Measurements from ENCODE around the gene TFAP2A.
A peak's percentile ranks its signal among the peaks of the same experiment; 100 is the strongest.

TFAP2A gene

DNA sequence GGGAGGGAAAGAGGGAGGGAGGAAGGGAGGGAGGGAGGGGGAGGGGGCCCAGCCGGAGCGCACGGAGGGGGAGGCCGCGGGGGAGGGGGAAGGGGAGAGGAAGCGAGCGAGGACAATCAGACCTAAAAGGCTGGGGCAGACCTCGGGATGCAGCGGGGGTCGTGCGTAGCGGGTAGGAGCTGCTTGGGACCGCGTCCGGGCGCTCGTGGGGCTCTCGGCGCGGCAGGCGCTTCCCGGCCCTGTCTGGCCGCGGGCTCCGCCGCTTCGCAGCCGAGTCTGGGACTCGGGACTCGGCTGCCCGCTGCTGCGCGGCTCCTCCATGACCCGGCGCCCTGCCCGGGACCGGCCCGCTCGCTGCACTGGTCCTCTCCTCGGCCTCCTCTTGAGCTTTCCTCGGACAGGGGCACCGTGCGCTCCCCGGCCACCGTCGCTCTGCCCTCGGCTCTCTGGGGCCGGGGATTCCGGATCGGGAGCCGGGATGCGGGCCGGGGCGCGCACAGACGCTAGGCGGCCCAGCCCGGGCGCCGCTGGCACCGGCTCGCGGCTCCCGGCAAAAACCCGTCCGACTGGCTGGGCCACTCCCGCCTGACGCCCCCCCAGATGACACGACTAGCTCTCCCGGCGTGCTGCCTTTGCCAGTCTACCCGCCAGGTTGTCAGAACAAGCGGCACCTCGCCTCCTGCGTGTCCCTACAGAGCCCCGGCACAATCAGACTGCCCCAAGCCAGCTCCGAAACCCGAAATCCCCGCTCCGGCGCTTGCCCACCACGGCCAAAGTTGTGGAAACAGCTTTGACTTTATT is 2.2 kb downstream of the TFAP2A start:
- DNase-seq: peak; percentile 77

DNA sequence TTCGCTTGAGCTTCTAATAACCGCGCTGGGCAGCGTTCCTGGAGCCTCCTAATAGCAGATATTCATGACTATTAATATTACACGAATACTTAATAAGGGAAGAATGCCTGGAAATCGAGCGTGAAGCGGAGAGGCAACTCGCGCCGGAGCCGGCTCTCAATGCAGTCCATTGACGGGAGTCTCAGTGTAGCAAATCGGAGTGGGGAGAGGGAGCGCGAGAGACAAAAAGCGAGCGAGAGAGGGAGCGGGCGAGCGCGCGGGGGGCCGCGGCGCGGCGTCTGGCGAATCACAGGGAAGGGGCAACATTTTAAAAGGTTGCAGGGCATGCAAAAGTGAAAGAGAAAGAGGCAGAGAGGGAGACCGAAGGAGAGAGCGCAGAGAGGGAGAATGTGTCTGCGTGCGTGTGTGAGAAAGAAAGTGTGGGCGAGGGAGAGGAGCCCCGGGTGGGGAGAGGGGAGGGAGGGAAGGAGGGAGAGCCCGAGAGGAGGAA is 2.9 kb downstream of the TFAP2A start:
- DNase-seq: peak; percentile 77

DNA sequence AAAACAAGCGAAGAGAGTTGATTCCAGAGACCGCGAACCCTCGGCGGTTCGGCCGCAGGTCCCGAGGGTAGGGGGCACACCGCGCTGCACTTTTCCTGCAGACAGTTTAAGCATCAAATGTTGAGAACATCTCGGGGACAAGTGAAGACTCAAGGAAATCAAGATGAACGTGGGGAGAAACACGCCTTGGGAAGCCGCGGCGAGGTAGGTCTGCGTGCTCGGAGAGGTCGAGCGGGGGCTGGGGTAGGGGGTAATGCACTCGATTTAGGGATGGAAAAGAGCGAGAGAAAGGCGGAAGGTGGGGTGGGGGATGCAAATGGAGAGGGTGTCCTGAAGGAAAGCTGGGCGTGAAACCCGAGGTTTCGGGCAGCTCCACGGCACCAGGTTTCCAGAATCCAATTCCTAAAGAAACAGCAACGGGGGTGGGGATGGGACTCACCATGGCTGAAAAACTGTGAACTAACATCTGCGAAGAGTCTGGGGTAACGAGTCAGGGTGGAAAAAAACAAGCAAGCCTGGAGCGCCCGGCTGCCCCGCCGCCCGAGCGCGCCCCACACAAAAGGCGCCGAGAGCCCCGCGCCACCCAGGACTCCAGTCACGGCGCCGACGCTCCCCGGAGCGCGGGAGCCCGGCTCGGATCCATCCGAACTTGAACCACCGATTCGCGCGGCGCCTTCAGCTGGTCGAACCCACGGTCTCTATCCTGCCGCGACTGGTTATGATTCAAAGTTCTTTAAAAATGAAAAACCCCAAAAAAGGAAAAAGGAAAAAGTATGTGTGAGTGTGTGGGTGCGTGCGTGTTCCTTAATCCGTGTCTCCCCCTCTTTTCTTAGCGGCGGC is 3.5 kb downstream of the TFAP2A start:
- no peak for DNase-seq

DNA sequence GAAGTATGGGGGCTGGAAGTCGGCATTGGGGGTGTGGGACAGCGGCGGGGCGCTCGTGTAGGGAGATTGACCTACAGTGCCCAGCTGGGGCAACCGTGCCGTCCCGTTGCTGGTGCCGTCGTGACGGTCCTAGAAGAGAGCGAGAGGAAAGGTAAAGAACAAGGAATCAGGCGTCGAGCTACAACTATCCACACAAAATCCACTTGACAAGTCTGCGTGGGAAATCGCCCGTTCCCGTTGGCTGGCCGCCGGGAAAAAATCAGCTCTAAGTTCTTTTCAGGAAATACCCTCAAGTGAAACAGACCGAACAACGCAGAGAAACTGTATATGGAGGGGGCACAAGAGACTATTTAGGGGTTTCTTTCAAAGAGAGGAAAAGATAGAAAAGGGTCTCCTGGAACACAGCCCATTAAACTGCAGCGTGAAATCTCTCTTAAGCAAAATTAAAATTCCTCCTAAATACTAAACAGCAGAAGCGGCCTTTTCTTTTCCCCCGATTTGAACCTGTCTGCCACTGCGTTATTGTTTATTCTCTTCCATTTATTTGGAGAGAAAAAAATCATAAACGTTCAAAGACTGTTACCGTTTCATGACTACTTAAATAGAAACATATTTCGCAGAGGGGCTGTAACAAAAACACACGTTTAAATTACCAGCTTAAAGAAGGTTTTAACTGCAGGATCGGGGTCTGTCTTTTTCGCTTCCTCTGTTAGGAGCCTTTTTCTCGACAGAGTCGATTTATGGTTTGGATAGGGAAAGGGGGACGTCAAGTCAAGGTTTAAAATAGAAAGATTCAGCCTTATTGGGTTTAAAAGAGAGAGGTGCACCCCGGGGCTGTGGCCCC is 4.4 kb downstream of the TFAP2A start:
- no peak for DNase-seq

DNA sequence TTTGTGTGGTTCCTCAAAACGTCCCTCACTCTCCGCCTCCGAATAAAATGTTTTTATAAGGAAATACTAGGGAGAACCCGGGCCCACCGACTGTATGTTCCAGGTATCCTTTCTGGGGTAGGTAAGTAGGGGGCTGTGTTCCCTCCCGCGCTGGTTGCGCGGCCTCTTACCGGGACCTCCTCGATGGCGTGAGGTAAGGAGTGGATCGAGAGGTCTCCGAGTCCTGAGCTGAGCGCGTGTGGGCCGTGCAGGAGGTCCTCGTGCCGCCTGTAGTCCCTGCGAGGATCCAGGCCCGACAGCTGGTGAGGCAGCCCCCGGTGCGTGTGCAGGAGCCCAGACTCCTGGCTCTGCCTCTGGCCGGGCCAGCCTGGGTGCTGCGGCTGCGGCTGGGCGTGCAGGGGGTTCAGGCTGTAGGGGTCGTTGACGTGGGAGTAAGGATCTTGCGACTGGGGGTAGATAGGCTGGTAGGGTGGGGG is 5.1 kb downstream of the TFAP2A start:
- no peak for DNase-seq

DNA sequence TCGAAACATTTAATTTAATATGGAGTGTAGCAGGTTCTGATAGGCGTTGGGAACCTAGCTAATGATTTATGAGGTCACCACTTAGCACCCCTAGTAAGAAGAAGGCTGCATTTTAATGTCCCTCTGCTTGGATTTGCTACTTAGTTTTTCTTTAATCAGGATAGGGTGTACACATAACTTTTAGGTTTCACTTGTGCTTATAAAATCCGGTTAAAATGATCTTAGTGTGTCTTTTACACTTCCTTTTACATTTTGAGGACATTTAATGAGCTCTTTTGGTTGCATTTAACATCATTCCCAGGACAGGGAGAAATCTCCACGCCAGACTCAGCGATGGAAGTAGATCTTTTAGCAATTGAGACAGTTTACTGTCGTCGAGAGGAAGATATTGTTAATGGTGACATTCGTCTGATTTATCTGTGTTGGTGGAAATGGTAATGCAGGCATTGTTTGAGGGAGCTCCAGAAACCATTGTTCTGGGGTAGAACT is 5.6 kb downstream of the TFAP2A start:
- no peak for DNase-seq

DNA sequence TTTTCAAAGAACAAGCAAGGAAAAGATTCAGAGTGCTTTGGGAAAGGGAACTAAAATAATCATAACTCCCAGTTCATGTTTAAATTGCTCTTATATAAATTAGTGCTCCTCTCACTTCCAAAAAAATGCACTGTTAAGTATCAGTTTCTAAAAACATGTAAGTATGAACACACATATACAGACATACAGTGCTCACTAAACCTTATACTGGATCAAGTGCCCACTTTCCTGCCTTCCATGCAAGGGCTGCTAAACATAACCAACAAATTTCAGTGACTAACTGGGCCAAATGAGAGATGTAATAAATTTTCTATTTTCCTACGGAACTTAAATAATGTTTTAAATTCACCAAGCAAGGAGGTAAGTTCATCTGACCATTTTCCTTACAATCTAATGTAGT is 6.4 kb downstream of the TFAP2A start:
- DNase-seq: no peak

DNA sequence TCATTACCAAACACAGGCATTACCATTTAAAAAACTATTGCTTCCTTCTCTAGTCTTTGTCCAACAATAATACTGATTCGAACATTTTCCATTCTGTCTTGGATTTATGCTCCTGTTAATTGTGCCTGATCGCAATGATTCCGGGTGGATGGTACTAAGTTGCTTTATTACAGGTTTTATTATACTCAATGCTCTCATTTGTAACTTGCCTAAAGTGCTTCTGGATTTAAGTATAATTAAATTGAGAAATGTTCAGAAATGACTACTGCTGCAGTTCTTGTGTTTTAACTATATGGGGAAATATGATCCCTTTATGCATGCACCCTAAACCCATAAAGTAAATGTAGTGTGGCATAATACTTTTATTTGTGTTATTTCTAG is 7.2 kb downstream of the TFAP2A start:
- DNase-seq: no peak

DNA sequence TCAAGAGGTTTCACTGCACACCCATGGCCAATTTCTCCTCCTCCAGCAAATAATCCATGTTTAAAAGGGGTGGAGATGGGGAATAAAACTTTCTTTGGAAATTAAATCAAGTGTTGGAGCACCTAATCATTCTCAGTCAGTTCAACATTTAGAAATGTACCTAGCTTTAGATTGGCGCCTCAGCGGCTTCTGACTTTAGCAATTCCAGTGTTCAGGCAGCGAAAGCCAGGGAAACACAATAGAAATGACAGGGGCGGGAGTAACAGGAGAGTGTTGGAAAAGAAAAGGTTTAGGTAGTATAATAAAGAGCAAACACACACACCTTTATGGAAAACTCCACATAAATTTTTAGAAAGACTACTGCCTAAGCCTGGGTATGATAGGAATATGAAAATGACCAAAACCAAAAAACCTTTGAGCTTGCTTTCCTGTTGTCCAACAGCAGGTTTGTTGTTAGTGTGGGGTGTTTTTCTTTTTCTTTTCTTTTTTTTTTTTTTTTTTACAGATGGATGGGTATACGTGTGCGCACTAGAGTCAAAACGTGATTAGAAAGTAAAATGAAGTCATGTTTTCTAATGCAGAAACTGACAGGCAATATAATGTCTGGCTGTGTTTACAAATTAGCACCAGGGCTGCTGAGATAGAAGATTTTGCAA is 7.7 kb downstream of the TFAP2A start:
- DNase-seq: no peak

DNA sequence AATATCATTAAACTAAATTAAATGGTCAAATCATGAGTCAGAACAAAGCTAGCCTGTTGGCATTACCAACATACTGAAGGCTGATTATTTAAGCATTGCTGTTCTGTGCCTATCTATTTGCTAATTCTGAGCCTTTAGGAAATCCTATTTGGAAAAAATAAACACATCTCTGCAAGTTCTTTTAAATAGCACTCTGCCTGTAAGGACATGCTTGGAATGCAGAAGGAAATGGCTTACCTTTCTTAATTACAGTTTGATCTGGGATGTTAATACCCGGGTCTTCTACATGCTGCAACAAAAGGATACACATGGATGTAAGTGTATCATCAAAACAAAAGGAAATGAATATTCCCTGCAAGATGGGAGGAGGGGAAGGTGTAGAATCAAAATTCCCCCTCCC is 8.3 kb downstream of the TFAP2A start:
- DNase-seq: no peak

DNA sequence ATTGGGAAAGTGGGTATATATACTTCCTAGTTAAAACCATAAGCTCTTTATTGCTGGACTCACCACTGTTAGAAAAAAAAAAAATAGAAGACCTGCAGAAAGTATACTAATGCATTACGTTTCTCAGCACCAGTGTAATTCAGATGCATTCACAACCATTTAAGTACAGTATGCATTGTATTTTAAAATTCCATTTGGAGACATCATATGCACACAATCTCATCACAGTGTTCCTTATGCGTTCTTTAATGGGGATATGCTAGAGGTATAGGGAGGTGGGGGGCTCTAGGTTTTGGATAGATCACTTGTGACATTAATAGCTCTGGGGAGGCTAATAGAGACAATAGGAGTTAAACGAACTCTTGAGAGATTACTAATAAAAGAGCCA is 9.4 kb downstream of the TFAP2A start:
- DNase-seq: no peak

DNA sequence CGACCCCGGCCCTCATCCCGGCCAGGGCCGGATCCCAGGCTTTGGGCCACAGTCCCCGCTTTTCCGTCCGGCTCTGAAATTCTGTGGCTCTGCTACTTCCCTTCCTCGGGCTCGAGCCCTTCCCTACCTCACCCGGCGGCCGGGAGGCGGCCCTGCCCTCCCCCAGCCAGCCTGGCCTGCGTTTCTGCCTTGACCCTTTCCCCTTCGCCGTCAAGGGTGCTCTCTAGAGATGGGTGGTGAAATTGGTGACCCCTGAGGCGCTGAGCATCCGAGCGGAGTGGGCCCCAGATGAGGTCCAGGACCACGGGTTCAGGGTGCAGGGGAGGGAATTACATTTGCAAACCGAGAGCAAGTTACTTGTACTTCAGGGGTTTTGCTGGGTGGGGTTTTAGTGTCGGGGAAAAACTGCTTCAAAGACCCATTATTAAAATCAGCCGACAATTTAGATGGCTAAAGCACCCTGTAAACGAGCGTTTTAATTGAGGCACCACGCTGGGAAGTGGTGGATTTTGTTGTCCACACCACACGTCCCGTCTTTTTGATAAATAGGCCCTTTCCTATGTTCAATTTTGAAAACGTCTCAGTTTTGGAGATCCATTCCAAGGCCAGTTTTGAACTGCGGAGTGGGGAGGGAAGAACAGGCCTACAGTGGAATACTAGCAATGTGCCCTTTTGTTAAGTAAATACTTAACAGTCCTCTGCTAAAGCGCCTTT is 9.9 kb downstream of the TFAP2A start:
- DNase-seq: no peak

DNA sequence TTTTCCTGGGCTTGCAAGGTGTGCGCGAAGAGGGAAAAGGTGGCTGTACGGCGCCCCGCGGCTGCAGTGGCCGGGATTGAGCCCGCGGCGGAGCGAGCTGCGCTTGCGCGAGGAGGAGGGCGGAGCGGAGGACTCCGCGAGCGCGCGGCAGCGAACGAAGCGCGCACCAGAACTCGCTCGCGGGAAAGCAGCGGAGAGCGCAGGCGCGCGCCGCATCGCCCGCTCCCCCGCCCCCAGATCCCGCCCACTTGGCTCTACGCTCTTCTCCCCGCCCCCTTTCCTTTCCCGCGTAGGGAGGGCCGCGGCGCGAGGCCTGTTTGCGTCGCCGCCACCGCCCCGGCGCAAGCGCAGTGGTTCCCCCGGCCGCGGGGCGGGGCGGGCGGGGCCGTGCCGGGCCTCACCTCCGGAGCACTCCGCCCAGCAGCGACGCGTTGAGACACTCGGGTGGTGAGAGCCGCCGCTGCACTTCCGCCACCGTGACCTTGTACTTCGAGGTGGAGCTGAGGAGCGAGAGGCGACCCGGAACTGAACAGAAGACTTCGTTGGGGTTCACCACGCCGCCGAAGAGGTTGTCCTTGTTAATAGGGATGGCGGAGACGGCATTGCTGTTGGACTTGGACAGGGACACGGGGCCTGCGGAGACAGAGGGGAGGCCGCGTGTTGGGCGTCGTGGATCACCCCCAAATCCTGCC is 10.6 kb downstream of the TFAP2A start:
- peak; percentile 90 for DNase-seq

DNA sequence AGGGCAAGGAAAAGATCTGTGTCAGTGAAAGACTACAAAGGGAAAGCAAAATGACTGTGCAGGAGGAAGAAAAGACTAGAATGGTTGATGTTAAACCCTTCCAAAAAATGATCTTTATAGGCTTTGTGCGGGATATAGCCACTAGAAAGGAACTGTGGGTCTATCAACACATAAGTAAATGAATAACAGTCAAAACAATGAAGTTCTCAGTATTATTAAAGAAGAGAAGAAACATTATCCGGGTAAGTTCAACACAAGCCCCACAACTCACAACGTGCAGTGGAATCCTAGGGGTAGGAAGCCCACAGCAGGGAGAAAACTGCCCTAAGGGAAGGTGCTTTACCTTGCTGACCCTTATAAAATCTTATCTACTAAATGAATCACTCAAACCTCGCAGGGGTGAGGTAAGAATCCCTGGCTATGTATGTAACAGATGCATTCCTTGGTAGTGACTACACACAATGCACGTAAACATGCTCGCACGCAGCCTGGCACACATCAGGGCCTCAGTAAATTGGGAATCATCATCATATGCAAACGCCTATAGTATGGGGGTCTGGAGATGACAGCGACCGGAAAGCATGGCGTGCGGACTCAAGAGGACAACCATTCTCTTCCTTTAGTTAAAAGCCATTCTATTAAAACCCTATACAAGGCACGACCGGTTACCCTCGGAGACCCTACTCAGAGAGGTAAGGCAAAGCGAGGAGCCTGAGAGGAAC is 11.3 kb downstream of the TFAP2A start:
- peak; percentile 74 for DNase-seq

DNA sequence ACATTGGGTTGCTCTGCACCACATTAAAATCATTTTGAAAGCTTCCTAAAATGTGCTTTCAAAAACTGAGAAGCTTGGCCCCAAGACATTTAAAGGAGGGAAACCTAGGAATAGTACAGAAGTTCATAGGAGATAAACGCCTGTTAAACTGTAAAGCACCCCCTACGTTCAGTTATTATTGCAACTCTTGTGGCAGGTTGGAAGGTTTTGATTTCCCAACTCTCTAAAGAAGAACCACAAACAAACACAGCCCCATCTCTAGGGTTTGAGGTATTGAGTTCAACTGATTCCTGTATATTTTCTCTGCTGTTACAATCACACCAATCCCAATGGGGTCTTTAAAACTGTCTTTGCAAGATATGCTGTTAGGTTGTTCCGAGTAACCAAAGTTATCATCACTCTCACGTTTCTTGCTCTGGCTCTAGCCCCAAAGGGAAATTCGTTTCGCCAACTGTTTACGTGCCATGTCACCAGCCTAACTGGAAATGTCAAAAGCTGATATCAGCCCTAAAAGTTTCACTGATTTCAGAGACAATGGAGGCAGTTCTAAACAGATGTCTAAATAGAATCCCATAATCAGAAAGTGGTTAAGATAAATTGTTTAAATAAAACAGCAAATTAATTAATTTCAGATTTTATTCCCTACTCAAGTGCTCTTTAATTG is 12.1 kb downstream of the TFAP2A start:
- no peak for DNase-seq

DNA sequence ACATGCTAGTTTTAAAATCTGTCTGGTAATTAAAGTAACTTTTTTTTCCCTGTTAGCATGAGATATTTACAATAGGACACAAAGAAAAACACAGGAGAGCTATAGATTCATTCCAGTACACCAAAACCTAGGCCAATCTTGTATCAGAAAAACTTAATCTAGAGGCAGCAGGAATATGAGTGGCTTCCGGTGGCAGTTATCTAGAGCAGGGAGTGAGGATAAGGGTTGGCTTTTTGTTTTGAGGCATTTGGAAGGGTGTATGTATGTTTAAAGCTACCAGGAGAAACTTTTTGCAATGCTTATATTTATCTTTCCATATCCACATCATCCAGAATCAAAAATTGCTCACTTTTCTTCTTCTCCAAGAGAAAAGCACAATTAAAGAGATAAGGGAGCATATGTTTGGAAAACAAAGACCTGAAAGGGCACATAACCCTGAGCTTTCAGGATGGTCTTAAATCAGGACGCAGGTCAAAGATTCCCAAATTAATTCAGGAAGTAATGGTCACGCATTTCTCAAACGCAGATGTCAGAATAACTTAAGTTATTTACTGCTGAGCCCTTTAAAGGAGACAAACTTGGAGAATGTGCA is 13.1 kb downstream of the TFAP2A start:
- DNase-seq: no peak

DNA sequence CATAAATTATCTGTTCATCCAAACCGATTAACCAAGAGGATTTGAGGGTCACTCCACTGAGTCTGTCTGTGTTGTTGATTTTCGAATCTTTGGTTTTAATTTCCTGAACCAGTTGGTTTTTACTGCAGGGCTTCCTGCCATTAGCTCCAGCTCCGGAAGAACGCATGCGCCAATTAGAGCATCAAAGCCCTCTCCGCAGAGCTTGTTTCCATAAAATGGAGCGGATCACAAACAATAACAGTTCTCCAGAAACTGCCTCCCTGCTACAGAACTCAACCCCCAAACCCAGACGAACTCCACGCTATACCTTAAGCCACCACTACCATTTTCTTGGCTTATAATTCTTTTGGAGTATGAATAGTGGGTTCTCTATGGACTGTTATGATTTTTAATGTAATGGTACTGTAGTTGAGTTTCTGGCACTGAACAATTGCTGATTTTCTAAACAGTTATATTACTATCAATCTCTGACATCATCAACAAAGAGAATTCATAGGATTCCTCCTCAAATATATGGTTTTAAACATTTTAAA is 13.8 kb downstream of the TFAP2A start:
- DNase-seq: no peak

DNA sequence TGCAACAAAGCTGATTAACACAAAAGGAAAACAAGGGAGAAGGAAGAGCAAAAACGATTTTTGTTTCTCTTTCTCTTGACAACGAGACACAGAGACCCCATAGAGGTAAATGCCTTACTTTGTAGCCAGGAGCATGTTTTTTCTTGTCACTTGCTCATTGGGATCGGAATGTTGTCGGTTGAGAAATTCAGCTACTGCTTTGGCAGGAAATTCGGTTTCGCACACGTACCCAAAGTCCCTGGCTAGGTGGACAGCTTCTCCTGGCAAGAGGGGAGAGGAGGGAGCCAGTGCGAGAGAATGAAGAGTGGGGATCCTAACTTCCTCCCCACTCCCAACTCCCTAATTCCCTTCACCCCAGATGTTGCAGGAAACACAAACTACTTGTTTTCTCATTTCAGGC is 14.5 kb downstream of the TFAP2A start:
- DNase-seq: no peak

DNA sequence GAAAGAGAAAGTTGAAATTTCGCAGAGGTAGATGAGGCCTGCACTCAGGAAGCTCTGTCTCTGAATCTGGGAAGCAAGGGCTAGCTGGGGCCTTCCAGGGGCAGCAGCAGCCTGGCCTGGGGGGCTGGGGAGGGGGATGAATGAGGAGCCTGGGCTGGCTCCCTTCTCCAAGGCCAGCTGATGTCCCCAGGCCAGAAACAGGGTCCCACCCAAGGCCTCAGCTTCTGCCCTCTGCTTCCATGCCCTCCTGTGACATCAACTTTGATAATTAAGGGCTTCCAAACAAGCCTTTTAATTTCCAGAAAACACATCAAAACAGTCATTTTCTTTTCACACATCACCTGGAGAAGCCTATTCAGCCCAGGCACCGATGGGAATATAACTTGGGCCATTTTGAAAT is 15.4 kb downstream of the TFAP2A start:
- no peak for DNase-seq

All from T1000 (cell line).